Vagina (tissue), 2 donors: ENCODE results near the gene SGCD.

Experiments
- POLR2AphosphoS5 ChIP-seq, 2 donors: sonication (generic); formaldehyde crosslinking; IDR thresholded peaks; one replicate each; pipeline ENCODE4 v1.9.0; 2017; ENCODE audit warnings: antibody characterized with exemption in 2 of 2, mild to moderate bottlenecking in 2 of 2, low read depth in 1 of 2; ENCODE audit not compliant: insufficient read depth in 1 of 2
- TF ChIP-seq, protein P1 (sequence below), 3 experiments: fragments of 450-650 bp in 2 of 3; fragments of 200-600 bp in 1 of 3; sonication (generic) in 1 of 3; IDR thresholded peaks; one replicate each; pipeline ENCODE4 v1.5.1; 2017 to 2019; ENCODE audit warnings: antibody characterized with exemption in 3 of 3, mild to moderate bottlenecking in 2 of 3, moderate library complexity in 2 of 3

DNA sequence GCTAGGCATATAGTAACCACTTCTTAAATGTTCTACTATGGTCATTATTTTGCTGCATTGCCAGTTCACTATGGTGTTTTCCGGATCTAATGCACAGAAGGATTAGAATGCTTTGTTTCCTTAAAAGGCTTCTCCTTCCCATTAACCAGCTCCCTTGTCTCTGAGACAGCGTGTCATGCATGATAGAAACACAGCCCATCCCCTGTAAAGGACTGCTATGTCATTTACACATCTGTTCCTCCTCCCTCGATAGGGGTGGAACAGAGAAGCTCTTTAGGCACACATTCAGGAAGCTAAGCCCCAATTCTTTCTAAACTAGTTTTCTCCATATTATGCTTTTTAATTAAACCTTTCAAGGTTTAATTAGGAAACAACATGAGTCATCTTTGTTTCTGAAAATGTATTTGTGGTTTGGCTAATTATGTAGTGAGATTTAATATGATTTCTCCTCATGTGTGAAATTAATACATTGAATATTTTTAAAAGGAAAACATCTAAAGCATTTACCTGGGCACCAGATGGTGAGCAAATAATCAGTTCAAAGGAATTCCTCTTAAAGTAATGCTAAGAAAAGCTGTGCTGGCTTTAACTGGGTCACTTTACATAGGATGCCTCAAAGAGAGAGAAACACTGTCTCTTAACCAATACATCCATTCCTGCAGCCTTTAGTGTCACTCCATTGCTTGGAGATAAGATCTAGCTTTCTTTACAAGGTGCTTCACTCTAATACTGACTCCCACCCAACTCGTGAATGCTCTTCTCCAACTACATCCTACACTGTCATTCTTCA is 389.8 kb downstream of the SGCD start:
- TF ChIP-seq, protein P1, sequence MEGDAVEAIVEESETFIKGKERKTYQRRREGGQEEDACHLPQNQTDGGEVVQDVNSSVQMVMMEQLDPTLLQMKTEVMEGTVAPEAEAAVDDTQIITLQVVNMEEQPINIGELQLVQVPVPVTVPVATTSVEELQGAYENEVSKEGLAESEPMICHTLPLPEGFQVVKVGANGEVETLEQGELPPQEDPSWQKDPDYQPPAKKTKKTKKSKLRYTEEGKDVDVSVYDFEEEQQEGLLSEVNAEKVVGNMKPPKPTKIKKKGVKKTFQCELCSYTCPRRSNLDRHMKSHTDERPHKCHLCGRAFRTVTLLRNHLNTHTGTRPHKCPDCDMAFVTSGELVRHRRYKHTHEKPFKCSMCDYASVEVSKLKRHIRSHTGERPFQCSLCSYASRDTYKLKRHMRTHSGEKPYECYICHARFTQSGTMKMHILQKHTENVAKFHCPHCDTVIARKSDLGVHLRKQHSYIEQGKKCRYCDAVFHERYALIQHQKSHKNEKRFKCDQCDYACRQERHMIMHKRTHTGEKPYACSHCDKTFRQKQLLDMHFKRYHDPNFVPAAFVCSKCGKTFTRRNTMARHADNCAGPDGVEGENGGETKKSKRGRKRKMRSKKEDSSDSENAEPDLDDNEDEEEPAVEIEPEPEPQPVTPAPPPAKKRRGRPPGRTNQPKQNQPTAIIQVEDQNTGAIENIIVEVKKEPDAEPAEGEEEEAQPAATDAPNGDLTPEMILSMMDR (IDR thresholded peaks at IDR 0.05) = no peak
- no peak for TF ChIP-seq POLR2AphosphoS5 (IDR thresholded peaks at IDR 0.05; ENCODE audit: insufficient read depth in 1 of 2, low read depth in 1 of 2)
